HG02938 (cell line): Measurements from ENCODE around the gene TENM3.

ENCODE experiments used
- ATAC-seq: cut with Tn5 transposase; IDR thresholded peaks from one replicate; pipeline ENCODE4 v1.9.1; 2021; ENCODE audit warnings: mild to moderate bottlenecking, moderate library complexity; ENCODE audit not compliant: unreplicated experiment

TENM3 gene

DNA sequence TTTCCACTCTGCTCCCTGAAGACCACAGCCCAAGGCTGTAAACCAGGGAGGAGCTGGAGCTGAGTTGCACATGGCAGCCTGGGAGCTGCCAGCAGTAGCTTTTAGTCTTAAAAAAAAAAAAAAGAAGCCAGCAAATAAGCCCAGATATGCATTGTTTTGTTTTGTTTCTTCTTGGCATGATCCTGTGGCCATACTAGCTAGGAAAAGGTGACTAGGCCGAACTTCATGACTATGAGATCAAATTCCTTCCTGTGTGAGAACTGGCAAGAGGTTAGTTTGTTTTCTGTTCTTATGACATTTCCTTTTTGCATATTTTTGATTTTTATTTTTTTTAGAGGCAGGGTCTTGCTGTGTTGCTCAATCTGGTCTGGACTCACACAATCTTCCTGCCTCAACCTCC lies 350.7 kb downstream of the TENM3 start:
- no peak for ATAC-seq

DNA sequence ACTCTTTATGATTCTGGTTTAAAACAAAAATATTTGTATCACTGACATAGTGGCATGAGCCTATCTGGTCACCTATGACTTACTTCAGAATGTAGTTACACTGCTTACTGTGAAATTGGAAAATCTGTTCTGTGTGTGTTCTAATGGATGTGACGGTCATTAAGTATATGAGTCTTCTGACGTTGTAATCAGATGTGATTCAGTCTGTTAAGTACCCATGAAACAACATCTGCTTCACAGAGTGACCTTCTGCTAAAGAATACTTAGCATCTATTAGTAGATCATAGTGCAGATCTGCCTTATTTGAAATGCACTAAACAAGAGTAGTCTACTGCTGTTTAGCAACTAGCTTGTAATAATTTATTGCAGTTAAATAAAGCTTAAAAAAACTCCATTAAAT lies 356.9 kb downstream of the TENM3 start:
- no peak for ATAC-seq

DNA sequence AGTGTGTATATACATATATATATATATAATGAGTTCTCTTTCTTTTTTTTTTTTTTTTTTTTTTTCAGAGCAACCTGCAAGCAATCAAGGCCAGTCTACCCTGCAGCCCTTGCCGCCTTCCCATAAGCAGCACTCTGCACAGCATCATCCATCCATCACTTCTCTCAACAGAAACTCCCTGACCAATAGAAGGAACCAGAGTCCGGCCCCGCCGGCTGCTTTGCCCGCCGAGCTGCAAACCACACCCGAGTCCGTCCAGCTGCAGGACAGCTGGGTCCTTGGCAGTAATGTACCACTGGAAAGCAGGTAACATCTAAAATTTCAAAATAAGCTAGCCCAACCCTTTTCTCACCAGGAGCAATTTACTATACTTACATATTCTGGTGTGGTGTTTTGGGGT lies 357.7 kb downstream of the TENM3 start:
- ATAC-seq, result no peak

DNA sequence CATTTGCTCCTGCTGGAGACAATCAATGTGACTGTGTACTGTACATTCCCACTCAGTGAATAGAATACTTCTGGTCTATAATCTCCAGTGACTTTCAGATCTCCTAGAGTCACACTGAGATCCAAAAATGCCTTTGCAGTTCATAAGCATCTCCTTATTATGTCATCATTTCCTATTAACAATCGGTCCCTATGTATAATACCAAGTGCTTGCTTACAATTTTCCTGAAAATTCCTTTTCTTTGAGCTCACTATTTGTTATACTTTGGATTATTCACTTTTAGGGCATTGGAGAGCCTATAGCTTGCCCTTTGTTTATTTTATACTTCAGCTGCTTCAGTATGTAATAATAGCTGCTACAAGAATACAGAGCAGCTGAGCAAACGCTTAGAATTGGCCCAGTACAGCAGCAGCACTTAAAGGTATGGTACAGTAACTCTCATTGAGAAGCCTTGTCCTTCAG lies 361.0 kb downstream of the TENM3 start:
- ATAC-seq, result no peak

DNA sequence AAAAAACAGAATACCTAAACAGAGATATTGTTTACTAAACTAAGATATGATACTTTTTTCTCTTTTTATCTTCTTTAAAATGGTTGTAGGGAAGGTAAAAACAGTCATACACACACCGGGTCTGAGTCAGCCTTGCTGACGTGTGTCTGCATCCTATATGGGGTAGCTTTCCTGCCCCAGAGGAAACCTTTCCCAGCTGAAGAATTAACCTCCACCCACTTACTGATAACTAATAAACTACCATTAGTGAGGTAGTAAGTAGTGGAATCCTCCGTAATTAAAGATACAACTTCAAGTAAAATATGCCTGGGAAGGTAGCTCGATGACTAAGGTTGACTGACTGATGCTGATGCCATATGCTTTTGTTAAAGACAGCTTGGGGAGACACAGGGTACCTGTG lies 361.8 kb downstream of the TENM3 start:
- ATAC-seq, result no peak

DNA sequence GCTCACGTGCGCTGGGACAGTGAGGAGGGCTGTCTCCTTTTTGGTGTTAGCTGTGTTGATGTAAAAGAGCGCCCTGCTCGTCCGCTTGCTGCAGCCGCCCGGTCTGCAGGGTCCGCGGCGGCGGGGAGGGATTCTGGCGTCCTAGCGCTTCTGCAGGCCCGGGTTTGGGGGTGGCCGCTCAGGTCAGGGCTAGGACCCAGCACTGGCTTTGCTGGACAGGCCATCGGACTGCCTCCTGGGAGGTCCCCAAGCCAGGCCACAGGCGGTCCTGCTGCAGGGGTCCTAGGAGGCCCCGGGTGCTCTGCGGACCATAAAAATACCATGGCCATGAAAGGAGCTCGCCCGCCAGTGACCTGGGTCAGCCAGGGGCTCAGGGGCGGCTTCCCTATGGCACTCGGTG lies 365.3 kb downstream of the TENM3 start:
- no peak for ATAC-seq

DNA sequence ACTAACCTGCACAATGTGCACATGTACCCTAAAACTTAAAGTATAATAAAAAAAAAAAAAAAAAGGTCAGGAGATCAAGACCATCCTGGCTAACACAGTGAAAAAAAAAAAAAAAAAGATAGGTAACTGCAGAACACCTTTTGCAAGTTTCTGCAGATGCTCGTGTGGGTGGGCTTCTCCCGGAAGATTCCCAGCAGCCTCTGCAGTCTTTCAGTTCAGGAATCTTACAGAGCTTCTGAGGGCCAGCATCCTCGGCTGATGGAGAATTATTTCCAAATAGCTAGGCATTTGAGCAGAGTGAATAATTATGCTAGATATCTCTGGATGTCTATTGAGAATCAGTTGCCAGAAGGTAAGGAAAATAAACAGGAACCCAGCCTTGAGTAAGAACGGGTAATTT lies 373.3 kb downstream of the TENM3 start:
- ATAC-seq, result no peak

DNA sequence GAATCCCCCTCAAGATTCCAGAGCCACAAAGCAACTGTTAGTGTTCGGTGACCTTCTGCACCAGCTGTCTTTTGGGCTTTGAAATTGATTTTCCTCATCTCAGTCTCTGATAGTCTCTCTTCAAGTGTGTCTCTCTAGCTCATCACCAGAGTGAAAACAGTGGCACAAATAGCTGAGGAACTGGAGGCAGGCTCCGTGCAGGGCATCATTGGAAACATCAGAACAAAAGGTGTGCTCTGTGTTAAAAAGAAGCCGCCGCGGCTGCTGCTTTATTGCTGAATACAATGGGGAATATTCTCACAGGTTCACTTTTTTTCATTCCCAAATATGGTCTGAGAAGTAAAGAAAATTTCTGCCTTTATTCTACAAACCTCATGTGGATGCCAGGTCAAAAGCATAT lies 376.5 kb downstream of the TENM3 start:
- ATAC-seq, result no peak

DNA sequence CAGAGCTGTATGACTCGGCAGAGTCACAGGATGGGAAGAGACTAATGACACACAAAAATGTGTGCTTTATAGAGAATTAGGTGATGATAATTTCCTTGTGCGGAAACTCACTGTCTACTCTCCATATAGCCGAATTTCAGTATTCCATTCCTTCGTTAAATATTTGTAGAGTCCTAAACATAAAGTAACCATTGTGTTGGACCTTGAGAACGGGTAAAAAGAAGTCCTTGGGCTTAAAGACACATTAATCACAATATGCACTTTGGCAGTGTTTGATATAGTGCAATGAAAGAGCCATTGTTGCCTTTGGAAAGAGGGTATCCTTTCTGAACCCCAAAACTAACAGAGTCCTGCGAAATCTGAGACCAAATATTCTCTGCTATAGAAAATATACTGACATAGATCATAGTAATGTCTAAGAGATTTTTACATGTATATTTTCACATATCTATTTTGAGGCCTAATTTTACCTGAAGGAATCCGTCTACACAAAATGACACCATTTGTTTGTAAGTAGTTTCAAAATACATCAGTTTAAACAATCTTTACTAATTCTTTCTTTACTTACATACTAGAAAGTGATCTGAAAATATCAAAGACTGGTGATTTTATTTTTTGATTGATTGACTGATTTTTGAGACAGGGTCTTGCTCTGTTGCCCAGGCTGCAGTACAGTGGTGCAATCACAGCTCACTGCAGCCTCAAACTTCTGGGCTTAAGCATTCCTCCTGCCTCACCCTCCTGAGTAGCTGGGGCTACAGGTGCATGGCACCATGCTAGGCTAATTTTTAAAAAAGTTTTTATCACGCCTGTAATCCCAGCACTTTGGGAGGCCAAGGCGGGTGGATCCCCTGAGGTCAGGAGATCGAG lies 377.1 kb downstream of the TENM3 start:
- ATAC-seq, result no peak

DNA sequence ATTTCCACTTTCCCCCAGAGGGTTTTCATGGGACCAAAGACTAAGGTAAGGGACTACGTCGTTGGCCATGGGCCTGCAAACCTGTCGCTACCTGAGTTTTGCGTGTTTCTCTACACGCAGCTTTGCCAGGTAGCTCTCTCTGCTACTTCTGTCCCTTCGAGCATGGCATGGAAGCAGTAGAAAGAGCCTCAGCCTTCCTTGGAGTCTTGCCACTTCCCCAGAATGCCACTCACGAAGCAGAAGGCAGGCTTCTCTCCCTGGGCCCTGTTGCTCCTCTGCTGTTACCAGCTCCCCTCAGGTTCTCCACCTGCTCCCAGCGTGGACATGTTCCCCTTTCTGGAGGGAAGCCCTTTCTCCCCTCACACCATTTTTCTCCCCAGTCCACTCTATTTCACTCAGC lies 381.1 kb downstream of the TENM3 start:
- no peak for ATAC-seq

DNA sequence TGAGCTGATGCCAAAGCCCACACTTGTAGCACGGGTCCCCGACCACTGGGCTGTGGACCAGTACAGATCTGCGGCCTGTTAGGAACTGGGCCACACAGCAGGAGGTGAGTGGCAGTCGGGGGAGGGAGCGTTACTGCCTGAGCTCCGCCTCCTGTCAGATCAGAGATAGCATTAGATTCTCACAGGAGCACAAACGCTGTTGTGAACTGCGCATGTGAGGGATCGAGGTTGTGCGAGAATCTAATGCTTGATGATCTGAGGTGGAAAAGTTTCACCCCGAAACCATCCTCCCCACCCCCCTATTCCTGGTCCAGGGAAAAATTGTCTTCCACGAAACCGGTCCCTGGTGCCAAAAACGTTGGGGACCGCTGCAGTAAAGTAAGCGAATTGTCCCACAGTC lies 382.0 kb downstream of the TENM3 start:
- no peak for ATAC-seq

DNA sequence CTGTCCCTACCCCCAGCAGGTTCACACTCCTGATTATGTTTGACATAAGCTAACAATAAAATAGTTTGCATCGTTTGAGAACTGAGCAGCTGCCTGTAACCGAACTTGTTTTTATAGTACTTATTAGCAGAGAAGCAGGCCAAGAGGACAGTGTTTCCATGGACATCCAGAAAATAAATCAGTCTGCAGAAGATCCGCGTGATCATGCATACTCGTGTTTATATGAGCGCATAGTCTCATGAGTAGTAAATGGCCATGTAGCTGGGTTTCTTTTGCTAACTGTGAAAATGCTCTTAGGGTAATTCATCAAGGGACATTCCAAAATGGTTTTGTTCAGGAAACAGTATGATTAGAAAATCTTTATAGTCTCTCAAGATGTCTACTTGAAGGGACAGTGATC lies 384.8 kb downstream of the TENM3 start:
- ATAC-seq, result no peak

DNA sequence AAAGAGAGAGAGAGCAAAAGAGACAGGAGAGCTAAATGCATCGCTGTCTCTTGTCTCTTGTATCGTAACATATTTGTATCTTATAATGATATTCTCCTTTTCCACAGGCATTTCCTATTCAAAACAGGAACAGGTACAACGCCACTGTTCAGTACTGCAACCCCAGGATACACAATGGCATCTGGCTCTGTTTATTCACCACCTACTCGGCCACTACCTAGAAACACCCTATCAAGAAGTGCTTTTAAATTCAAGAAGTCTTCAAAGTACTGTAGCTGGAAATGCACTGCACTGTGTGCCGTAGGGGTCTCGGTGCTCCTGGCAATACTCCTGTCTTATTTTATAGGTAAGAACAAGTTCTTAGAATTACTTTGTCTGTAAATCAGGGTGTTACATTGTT lies 385.3 kb downstream of the TENM3 start:
- ATAC-seq, result no peak

DNA sequence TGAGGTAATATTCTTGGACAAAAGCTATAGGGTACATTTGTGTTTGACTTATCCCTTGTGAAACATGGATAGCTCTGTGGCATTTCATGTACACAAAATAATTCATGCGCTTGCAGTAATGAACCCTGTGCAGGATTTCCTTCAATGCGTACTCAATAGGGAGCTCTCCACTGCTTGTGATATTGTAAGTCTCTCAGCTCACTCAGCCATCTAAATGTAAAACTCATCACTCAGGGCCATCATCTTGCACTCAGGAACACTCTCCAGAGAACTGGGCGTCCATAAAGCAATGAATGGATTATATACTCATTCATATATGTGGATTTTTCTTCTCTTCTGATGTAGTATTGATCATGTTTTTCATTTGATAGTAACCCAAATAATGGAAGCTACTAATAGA lies 385.9 kb downstream of the TENM3 start:
- ATAC-seq, result no peak

DNA sequence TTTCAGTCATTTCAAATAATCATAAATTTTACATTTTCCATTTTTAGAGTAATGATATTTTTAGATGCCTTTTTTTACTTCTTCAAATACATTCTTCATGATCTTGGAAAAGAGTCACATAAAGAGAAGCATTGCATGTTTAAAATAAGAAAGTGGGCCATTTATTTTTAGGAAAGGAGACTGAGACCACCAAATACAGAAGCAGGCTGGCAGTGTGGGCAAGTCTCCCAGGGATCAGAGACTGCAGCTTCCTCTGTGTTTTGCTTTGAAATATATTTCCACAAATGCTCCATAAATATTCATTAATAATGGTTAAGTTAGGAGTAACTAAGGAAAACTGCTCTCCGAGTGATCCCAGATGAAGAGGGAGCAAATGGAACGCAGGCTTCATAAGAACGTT lies 397.3 kb downstream of the TENM3 start:
- no peak for ATAC-seq

DNA sequence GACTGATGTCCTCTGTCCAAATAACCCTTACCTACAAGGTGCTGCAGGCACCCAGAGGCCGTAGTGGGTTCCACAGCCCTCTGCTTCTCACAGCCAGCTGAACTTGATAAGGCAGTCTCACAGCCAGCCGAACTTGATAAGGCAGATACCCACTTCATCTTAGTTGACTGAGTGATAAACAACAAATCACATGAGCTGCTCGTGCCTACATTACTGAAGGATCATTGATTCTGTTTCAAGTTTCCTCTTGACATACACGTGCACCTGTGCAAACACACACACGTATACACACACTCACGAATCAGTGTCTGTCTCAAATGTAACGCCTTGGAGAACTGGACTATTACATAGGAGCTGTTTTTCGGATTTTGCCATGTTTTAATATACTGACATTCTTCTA lies 397.7 kb downstream of the TENM3 start:
- no peak for ATAC-seq

DNA sequence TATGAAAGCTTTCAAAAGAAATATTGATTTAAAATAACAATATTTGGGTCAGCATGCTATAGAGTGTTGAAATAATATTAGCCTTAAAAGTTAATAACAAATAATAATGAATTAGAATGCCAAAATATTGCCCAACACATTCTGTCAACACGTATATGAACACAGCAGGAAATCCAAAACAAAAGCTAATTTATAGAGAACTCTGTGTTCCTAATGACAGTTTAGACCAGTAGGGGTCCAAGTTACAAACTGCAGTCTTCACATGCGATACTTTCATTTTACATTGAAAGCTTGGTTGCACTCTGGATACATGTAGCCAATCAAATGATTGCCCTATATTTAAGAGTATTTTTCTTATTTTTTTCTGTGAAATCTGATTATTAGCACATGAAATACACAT lies 399.6 kb downstream of the TENM3 start:
- ATAC-seq, result peak; percentile 82

DNA sequence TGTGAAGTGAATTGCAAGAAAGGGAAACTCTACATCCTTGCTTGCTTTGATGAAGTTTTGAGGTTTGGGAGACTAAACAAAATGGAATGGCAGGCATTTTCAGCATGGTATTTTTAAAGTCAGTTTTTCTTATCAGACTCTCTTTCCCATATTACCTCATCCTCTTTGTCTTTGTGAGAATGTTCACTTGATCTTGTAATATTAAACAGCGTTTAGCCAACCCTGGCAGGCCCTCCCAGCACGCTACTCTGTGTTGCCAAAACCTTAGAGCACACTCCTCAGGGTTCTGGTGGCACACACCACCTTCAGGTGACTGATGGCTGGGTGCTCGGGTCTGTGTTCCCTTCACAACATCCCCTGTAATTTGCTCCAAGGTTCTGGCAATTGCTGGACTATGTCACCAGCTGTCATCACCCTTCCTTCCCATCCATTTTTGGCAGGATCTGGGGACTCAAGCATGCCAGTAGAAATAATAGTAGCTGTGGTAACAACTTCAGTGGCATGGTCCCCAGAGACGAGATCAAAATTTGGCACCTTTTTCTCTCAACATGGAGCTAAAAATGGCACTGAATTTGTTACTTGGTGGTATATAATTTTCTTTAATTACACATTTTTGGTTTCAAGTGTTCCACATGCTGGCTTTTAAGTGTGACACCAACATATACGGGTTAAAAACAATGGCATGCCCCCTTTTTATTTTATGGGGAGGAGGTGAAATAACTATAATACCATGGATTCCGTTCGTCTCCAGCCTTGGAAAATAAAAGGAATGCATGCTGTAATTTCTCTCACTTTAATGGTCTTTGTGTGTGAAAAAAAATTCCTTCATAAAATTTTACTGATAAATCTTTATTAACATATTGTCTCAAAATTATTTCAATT lies 400.8 kb downstream of the TENM3 start:
- ATAC-seq, result no peak

DNA sequence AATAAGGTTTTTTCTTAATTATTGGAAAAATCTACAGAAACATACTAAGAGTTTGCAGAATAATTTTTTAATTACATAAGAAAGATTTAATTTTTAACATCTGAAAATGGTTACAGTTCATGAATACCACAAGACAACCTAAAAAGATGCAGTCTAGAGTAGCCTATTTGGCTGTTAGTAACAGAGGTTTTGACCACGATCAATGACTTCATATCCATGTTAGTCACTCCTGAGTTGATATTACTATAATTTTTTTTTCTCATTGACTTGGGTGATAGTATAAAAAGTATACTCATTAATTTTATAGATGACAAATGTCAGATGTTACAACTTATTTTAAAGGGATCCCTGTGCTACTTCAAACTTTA lies 401.5 kb downstream of the TENM3 start:
- ATAC-seq, result no peak

DNA sequence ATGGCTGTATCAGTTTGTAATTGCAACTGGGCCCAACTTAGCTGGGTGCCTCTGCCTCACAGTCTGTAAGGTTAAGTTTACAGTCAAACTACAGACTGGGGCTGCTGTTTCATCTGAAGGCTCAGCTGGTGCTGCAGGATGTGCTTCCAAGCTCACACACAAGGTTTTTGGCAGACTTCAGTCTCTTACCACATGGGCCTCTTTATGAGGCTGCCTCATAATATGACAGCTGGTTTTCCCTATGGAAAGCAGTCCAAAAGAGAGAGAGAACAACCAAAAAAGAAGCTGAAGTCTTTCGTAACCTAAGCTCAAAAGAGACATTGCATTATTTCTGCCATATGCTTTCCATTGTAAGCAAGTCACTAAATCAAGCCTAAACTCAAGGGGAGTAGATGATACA lies 402.3 kb downstream of the TENM3 start:
- no peak for ATAC-seq

DNA sequence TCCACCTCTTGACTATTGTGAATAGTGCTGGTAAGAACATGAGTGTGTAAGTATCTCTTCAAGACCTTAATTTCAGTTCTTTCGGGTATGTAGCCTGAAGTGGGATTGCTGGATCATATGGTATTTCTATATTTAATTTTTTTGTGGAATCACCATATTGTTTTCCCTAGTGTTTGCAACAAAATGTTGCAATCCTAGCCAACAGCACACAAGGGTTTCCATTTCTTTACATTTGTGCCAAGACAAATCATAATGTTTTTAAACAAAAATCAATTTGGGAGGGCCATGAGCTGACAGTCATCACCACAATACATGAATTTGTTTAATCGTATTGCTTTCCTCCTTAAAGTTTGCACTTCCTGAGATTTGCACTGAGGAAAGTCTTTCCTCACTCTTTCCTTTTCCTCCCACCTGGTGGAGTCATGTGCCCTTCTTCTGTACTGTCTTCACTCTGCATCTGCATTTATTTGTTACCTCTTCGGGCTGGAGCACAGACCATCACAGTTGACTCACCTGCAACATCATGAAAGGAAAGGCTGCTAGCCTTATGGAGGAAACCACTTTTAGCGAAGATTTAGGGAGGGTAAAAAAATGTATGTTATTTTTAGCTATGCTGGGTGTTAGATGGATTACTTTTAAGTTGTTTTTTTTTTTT lies 404.6 kb downstream of the TENM3 start:
- no peak for ATAC-seq

DNA sequence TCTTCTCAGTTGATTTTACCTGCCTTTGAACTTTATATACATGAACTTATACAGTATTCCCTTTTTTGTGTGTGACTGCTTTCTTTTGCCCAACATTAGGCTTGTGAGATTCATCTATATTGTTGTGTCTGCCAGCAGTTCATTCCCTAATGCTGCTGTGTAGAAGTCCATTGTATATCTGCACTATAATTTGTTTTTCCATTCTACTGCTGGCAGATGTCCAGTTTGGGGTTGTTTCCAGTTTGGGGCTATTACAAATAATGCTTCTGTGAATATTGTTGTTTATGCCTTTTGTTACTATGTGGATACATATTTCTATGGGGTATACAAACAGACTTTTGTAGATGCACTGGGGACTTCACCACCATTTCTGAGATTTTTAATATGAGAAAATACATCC lies 405.6 kb downstream of the TENM3 start:
- ATAC-seq, result no peak
